RWPE2 (cell line): ENCODE results near the gene MADD.

Experiments used
- ATAC-seq: fragments of 200-7000 bp; cut with Tn5 transposase; 3 replicates; pipeline ENCODE4 v1.9.1; 2021; ENCODE audit warnings: low read depth
- DNase-seq: peaks from one replicate; pipeline ENCODE4 v3.0.0-alpha.2; 2020; ENCODE audit warnings: low spot score
- H3K27ac ChIP-seq: fragments of 450-650 bp; 2 replicates; pipeline ENCODE4 v1.5.1; 2017; ENCODE audit warnings: mild to moderate bottlenecking; ENCODE audit not compliant: poor library complexity, severe bottlenecking
- H3K27me3 ChIP-seq: fragments of 250-450 bp; sonication (Bioruptor Pico); 2 replicates; pipeline ENCODE4 v1.5.1; 2021; ENCODE audit warnings: mild to moderate bottlenecking, moderate library complexity; ENCODE audit not compliant: insufficient read depth, poor library complexity, severe bottlenecking
- H3K36me3 ChIP-seq: fragments of 250-450 bp; sonication (Bioruptor Pico); 2 replicates; pipeline ENCODE4 v1.5.1; 2020; ENCODE audit warnings: low read depth, mild to moderate bottlenecking, moderate library complexity
- H3K4me1 ChIP-seq: fragments of 250-450 bp; sonication (Bioruptor Pico); 2 replicates; pipeline ENCODE4 v1.5.1; 2021; ENCODE audit warnings: mild to moderate bottlenecking, moderate library complexity; ENCODE audit not compliant: insufficient read depth, poor library complexity, severe bottlenecking
- H3K4me3 ChIP-seq: fragments of 250-450 bp; sonication (Bioruptor Pico); 2 replicates; pipeline ENCODE4 v1.5.1; 2021; ENCODE audit warnings: mild to moderate bottlenecking, moderate library complexity; ENCODE audit not compliant: severe bottlenecking
- H3K9me3 ChIP-seq: fragments of 250-450 bp; sonication (Bioruptor Pico); 2 replicates; pipeline ENCODE4 v1.5.1; 2021; ENCODE audit warnings: mild to moderate bottlenecking, moderate library complexity; ENCODE audit not compliant: severe bottlenecking
- CTCF ChIP-seq: fragments of 450-650 bp; IDR thresholded peaks from one replicate; pipeline ENCODE4 v1.5.1; 2017; ENCODE audit warnings: mild to moderate bottlenecking, moderate library complexity; ENCODE audit not compliant: poor library complexity, severe bottlenecking

MADD gene

GRCh38 chr11:47233051-47233450 is 36.9 kb upstream of the MADD start:
- no peak for DNase-seq
- Histone ChIP-seq H3K4me1 (peaks cover 9% of the 10 kb centered on the region), H3K9me3 (no peaks in the 10 kb centered on the region), H3K27me3 (no peaks in the 10 kb centered on the region), H3K36me3 (peaks cover 77% of the 10 kb centered on the region), H3K4me3 (no peak overlapping the region), H3K27ac (peak overlapping the region; percentile 71)
- TF ChIP-seq CTCF = no peak
- no peak for ATAC-seq

GRCh38 chr11:47233989-47234668 is 35.8 kb upstream of the MADD start:
- DNase-seq (no peak), ATAC-seq (peak; percentile 79)
- no peaks in the 10 kb centered on the region for H3K9me3 ChIP-seq
- no peak overlapping the region for H3K4me3 ChIP-seq
- H3K27me3 ChIP-seq = no peaks in the 10 kb centered on the region
- peak overlapping the region; percentile 71 for H3K27ac ChIP-seq
- peaks cover 74% of the 10 kb centered on the region for H3K36me3 ChIP-seq
- peaks cover 9% of the 10 kb centered on the region for H3K4me1 ChIP-seq
- peak; percentile 30 for TF ChIP-seq CTCF

- no peak for TF ChIP-seq CTCF
- Histone ChIP-seq H3K36me3 (peaks cover 74% of the 10 kb centered on the region), H3K4me3 (no peak overlapping the region)
Observed at GRCh38 chr11:47234669-47235100, 35.2 kb upstream of the MADD start.

GRCh38 chr11:47235163-47235562 is 34.8 kb upstream of the MADD start:
- H3K36me3 ChIP-seq = peaks cover 75% of the 10 kb centered on the region
- TF ChIP-seq CTCF = no peak
- DNase-seq (no peak), ATAC-seq (no peak)
- H3K4me3 ChIP-seq = no peak overlapping the region
- H3K27me3 ChIP-seq = no peaks in the 10 kb centered on the region
- peak overlapping the region; percentile 71 for H3K27ac ChIP-seq
- peaks cover 9% of the 10 kb centered on the region for H3K4me1 ChIP-seq
- H3K9me3 ChIP-seq = no peaks in the 10 kb centered on the region

More at GRCh38 chr11:47234669-47235100, 35.2 kb upstream of the MADD start:
- Histone ChIP-seq H3K27me3 (no peaks in the 10 kb centered on the region), H3K4me1 (peaks cover 9% of the 10 kb centered on the region), H3K9me3 (no peaks in the 10 kb centered on the region), H3K27ac (peak overlapping the region; percentile 71)
- no peak for ATAC-seq
- DNase-seq = no peak

- Histone ChIP-seq H3K9me3 (no peaks in the 10 kb centered on the region), H3K27ac (peak overlapping the region; percentile 22), H3K27me3 (no peaks in the 10 kb centered on the region), H3K4me1 (peaks cover 9% of the 10 kb centered on the region), H3K36me3 (peaks cover 77% of the 10 kb centered on the region), H3K4me3 (no peak overlapping the region)
- no peak for ATAC-seq
- no peak for TF ChIP-seq CTCF
- DNase-seq = no peak
Observed at GRCh38 chr11:47236482-47236881, 33.5 kb upstream of the MADD start.
